HG03196 (cell line): Measurements from ENCODE around the gene YIPF3.
"Not testable (repeated sequence)": the region's sequence is repeated elsewhere in the genome, so short reads cannot be mapped to it uniquely, and the experiment has no call there.

ENCODE experiments used
- ATAC-seq: cut with Tn5 transposase; IDR thresholded peaks from one replicate; pipeline ENCODE4 v1.9.1; 2021; ENCODE audit not compliant: unreplicated experiment

Gene YIPF3

GRCh38 chr6:43467265-43467664, 49.5 kb downstream of the YIPF3 start:
- not testable (repeated sequence) for ATAC-seq

- no peak for ATAC-seq
Observed at GRCh38 chr6:43465948-43466347, 50.8 kb downstream of the YIPF3 start.

- no peak for ATAC-seq
Observed at GRCh38 chr6:43464337-43464736, 52.4 kb downstream of the YIPF3 start.

- no peak for ATAC-seq
Observed at GRCh38 chr6:43461936-43462335, 54.8 kb downstream of the YIPF3 start.
